Right lobe of liver (tissue), 4 donors: ENCODE data around the gene BOD1L1.

Experiments used
- CTCF ChIP-seq, 4 donors: fragments of 200-600 bp in 3 of 4; fragments of 450-650 bp in 1 of 4; IDR thresholded peaks; one replicate each; pipeline versions ENCODE4 v1.5.1 to v1.8.0; 2016 to 2022; ENCODE audit warnings: antibody characterized with exemption in 4 of 4, mild to moderate bottlenecking in 2 of 4
- POLR2A ChIP-seq: fragments of 450-650 bp; IDR thresholded peaks from one replicate; pipeline ENCODE4 v1.6.1; 2017; ENCODE audit warnings: antibody characterized with exemption, mild to moderate bottlenecking
- donor health status: DM: no; HTN: no; CAD: no.
- donor health status: DM: no; HTN: no; CAD: no.
- donor health status: DM: no; HTN: yes; CAD: no.

GRCh38 chr4:13538427-13538973 lies 89.0 kb downstream of the BOD1L1 start:
- no peak for TF ChIP-seq CTCF (IDR thresholded peaks at IDR 0.05)
- TF ChIP-seq POLR2A = no peak
